H1 (cell line): ENCODE results near the gene GPR171. TPM values are rescaled to one million over a fixed set of nuclear protein-coding genes. Genes with fewer than 3 reads are reported as not detected.

ENCODE experiments used
- CTCF ChIA-PET: fragments of 300-600 bp; sonication (Branson Sonifier 250); formaldehyde crosslinking; loops from one replicate; lab custom pipeline; 2021; ENCODE audit not compliant: partially characterized antibody; lab: Charles Lee
- POLR2A ChIA-PET: fragments of 300-600 bp; sonication (Branson Sonifier 250); formaldehyde crosslinking; loops from one replicate; lab custom pipeline; 2021; ENCODE audit warnings: inconsistent platforms; ENCODE audit not compliant: partially characterized antibody; lab: Charles Lee
- DNase-seq, 2 experiments: peaks; one replicate each; pipeline versions ENCODE4 v3.0.0 to v3.0.0-alpha.2; 2010 to 2022; ENCODE audit warnings: low spot score in 2 of 2, low read depth in 1 of 2, mixed read lengths in 1 of 2
- FAIRE-seq: peaks from 2 replicates; lab custom pipeline; 2011; peaks lifted over from hg19 to GRCh38; lab: Jason Lieb, UNC
- H2AFZ ChIP-seq: 2 replicates; pipeline ENCODE4 v1.8.1; 2012; ENCODE audit warnings: low read length, inconsistent platforms
- H2AK5ac ChIP-seq: 2 replicates; pipeline ENCODE4 v1.6.1; 2013; ENCODE audit warnings: low read depth, low read length
- H2BK120ac ChIP-seq: replicated peaks from 2 replicates; pipeline ENCODE3; 2013; ENCODE audit warnings: low read depth, low read length, inconsistent platforms
- H2BK12ac ChIP-seq: 2 replicates; pipeline ENCODE4 v1.6.1; 2013; ENCODE audit warnings: low read depth, low read length
- H2BK15ac ChIP-seq: 2 replicates; pipeline ENCODE4 v1.6.1; 2013; ENCODE audit warnings: low read length
- H2BK20ac ChIP-seq: 2 replicates; pipeline ENCODE4 v1.6.1; 2013; ENCODE audit warnings: low read length
- H2BK5ac ChIP-seq: 2 replicates; pipeline ENCODE4 v1.6.1; 2013; ENCODE audit warnings: low read depth, low read length
- H3K14ac ChIP-seq: 2 replicates; pipeline ENCODE4 v1.6.1; 2013; ENCODE audit warnings: inconsistent platforms; ENCODE audit not compliant: insufficient read length
- H3K18ac ChIP-seq: 2 replicates; pipeline ENCODE4 v1.6.1; 2013; ENCODE audit warnings: low read length; ENCODE audit errors: extremely low read depth
- H3K23ac ChIP-seq: 2 replicates; pipeline ENCODE4 v1.6.1; 2013; ENCODE audit warnings: inconsistent platforms; ENCODE audit not compliant: insufficient read length
- H3K23me2 ChIP-seq: 2 replicates; pipeline ENCODE4 v1.6.1; 2013; ENCODE audit warnings: low read depth, low read length
- H3K27ac ChIP-seq: 2 replicates; pipeline ENCODE4 v1.6.1; 2011; ENCODE audit warnings: low read depth, low read length, inconsistent platforms
- H3K27me3 ChIP-seq, 4 experiments: replicated peaks in 1 of 4; 1 replicate in 1 of 4; 2 replicates in 3 of 4; pipeline versions ENCODE4 v1.6.1 to v1.8.1; 2011 to 2013; ENCODE audit warnings: low read length in 3 of 4, mild to moderate bottlenecking in 3 of 4, inconsistent platforms in 2 of 4, mixed read lengths in 2 of 4, moderate library complexity in 1 of 4; ENCODE audit not compliant: control insufficient read depth in 3 of 4, insufficient read depth in 3 of 4; ENCODE audit errors: extremely low read depth in 1 of 4
- H3K36me3 ChIP-seq, 4 experiments: 2 replicates each; pipeline versions ENCODE4 v1.6.1 to v1.8.1; 2011 to 2013; ENCODE audit warnings: mild to moderate bottlenecking in 4 of 4, low read length in 3 of 4, moderate library complexity in 2 of 4, control low read depth in 1 of 4, inconsistent platforms in 1 of 4; ENCODE audit not compliant: insufficient read depth in 4 of 4, control insufficient read depth in 2 of 4
- H3K4ac ChIP-seq: replicated peaks from 2 replicates; pipeline ENCODE3; 2013; ENCODE audit warnings: low read length, low read depth, mixed read lengths, inconsistent platforms; ENCODE audit not compliant: insufficient read length
- H3K4me1 ChIP-seq, 4 experiments: replicated peaks in 1 of 4; 1 replicate in 1 of 4; 2 replicates in 3 of 4; pipeline versions ENCODE4 v1.6.1 to v1.8.1; 2011 to 2013; ENCODE audit warnings: low read length in 3 of 4, inconsistent platforms in 2 of 4, mixed read lengths in 1 of 4; ENCODE audit not compliant: insufficient read depth in 4 of 4, control insufficient read depth in 3 of 4
- H3K4me2 ChIP-seq, 2 experiments: 2 replicates each; pipeline versions ENCODE4 v1.6.1 to v1.8.1; 2011 to 2013; ENCODE audit warnings: low read depth in 2 of 2, low read length in 2 of 2, control low read depth in 1 of 2, inconsistent platforms in 1 of 2, mild to moderate bottlenecking in 1 of 2; ENCODE audit not compliant: insufficient read depth in 1 of 2
- H3K4me3 ChIP-seq, 4 experiments: fragments of 200-600, 300-600 bp in 1 of 4; sonication (generic), shearing (Covaris generic), sonication (Bioruptor Twin) in 1 of 4; 2 replicates each; pipeline versions ENCODE4 v1.5.1 to v1.8.1; 2011 to 2016; ENCODE audit warnings: low read length in 4 of 4, low read depth in 3 of 4, control low read depth in 2 of 4, inconsistent platforms in 2 of 4, mild to moderate bottlenecking in 2 of 4, mixed read lengths in 1 of 4, moderate library complexity in 1 of 4; ENCODE audit not compliant: insufficient read depth in 2 of 4; ENCODE audit errors: extremely low read depth in 1 of 4
- H3K56ac ChIP-seq: replicated peaks from 2 replicates; pipeline ENCODE3; 2013; ENCODE audit warnings: low read depth, mild to moderate bottlenecking, mixed read lengths, low read length, inconsistent platforms; ENCODE audit not compliant: insufficient read length
- H3K79me1 ChIP-seq: 2 replicates; pipeline ENCODE4 v1.6.1; 2013; ENCODE audit warnings: low read depth, low read length, control low read depth
- H3K79me2 ChIP-seq, 2 experiments: 2 replicates each; pipeline versions ENCODE4 v1.6.1 to v1.8.1; 2012 to 2013; ENCODE audit warnings: low read length in 2 of 2, mild to moderate bottlenecking in 2 of 2, inconsistent platforms in 1 of 2; ENCODE audit not compliant: insufficient read depth in 2 of 2, control insufficient read depth in 1 of 2
- H3K9ac ChIP-seq, 4 experiments: replicated peaks in 1 of 4; 1 replicate in 1 of 4; 2 replicates in 3 of 4; pipeline versions ENCODE4 v1.6.1 to v1.8.1; 2011 to 2013; ENCODE audit warnings: low read depth in 3 of 4, low read length in 3 of 4, control low read depth in 2 of 4, mild to moderate bottlenecking in 2 of 4, moderate library complexity in 2 of 4, inconsistent platforms in 1 of 4; ENCODE audit errors: extremely low read depth in 1 of 4
- H3K9me3 ChIP-seq, 2 experiments: 2 replicates each; pipeline versions ENCODE4 v1.6.1 to v1.8.1; 2012 to 2013; ENCODE audit warnings: mild to moderate bottlenecking in 2 of 2, moderate library complexity in 2 of 2, control low read depth in 1 of 2, inconsistent platforms in 1 of 2, low read depth in 1 of 2, low read length in 1 of 2, mixed read lengths in 1 of 2; ENCODE audit not compliant: insufficient read depth in 2 of 2
- H4K20me1 ChIP-seq, 2 experiments: replicated peaks in 1 of 2; 2 replicates each; pipeline versions ENCODE3 to v1.8.1; 2011 to 2013; ENCODE audit warnings: inconsistent platforms in 2 of 2, low read length in 2 of 2, mild to moderate bottlenecking in 1 of 2; ENCODE audit not compliant: insufficient read depth in 2 of 2, control insufficient read depth in 1 of 2
- H4K5ac ChIP-seq: 2 replicates; pipeline ENCODE4 v1.6.1; 2013; ENCODE audit warnings: low read length, low read depth, mixed read lengths, inconsistent platforms; ENCODE audit not compliant: insufficient read length
- H4K8ac ChIP-seq: 2 replicates; pipeline ENCODE4 v1.8.0; 2013; ENCODE audit warnings: mild to moderate bottlenecking, moderate library complexity, low read length, inconsistent platforms; ENCODE audit not compliant: insufficient read depth; ENCODE audit errors: extremely low read depth
- H4K91ac ChIP-seq: replicated peaks from 2 replicates; pipeline ENCODE3; 2013; ENCODE audit warnings: low read length, mixed read lengths, inconsistent platforms; ENCODE audit not compliant: insufficient read length
- ASH2L ChIP-seq: fragments of 200-600, 300-600 bp; sonication (generic); IDR thresholded peaks from one replicate; pipeline ENCODE4 v1.7.1; 2017; ENCODE audit warnings: low read length
- CBX5 ChIP-seq: fragments of 300-800, 300-1000 bp; sonication (generic); IDR thresholded peaks from 2 replicates; pipeline ENCODE4 v1.7.1; 2016; ENCODE audit warnings: antibody characterized with exemption, low read length, low read depth
- CEBPB ChIP-seq: IDR thresholded peaks from 2 replicates; pipeline ENCODE4 v1.6.1; 2012; ENCODE audit warnings: low read depth, low read length
- CREB1 ChIP-seq: IDR thresholded peaks from 2 replicates; pipeline ENCODE4 v1.6.1; 2012; ENCODE audit warnings: inconsistent platforms
- EP300 ChIP-seq, 2 experiments: IDR thresholded peaks; 1 replicate in 1 of 2; 2 replicates in 1 of 2; pipeline ENCODE4 v1.6.1; 2011 to 2012; ENCODE audit warnings: low read depth in 2 of 2, low read length in 2 of 2, mild to moderate bottlenecking in 2 of 2, borderline replicate concordance in 1 of 2, inconsistent platforms in 1 of 2, moderate library complexity in 1 of 2
- GTF2F1 ChIP-seq: IDR thresholded peaks from 2 replicates; pipeline ENCODE4 v1.6.1; 2012; ENCODE audit warnings: low read depth, low read length, improper control_type of control experiment, borderline replicate concordance
- HDAC2 ChIP-seq, 2 experiments: fragments of 300-600 bp in 1 of 2; sonication (generic) in 1 of 2; IDR thresholded peaks; 2 replicates each; pipeline ENCODE4 v1.6.1; 2011 to 2012; ENCODE audit warnings: low read depth in 2 of 2, low read length in 2 of 2, mild to moderate bottlenecking in 2 of 2, moderate library complexity in 2 of 2, borderline replicate concordance in 1 of 2, inconsistent platforms in 1 of 2
- HDAC6 ChIP-seq: IDR thresholded peaks from one replicate; pipeline ENCODE4 v1.7.1; 2012; ENCODE audit warnings: low read depth, mild to moderate bottlenecking, inconsistent platforms, low read length, moderate library complexity
- JUND ChIP-seq: IDR thresholded peaks from 2 replicates; pipeline ENCODE4 v1.6.1; 2011; ENCODE audit warnings: mild to moderate bottlenecking, improper control_type of control experiment, low read length
- KDM1A ChIP-seq: fragments of 200-600, 300-600 bp; sonication (generic); IDR thresholded peaks from 2 replicates; pipeline ENCODE4 v1.7.1; 2016; ENCODE audit warnings: mild to moderate bottlenecking, low read length, borderline replicate concordance
- KDM4A ChIP-seq: IDR thresholded peaks from one replicate; pipeline ENCODE4 v1.7.1; 2012; ENCODE audit warnings: low read depth, mild to moderate bottlenecking, moderate library complexity, low read length, inconsistent platforms; ENCODE audit not compliant: severe bottlenecking
- NANOG ChIP-seq: IDR thresholded peaks from 2 replicates; pipeline ENCODE4 v1.6.1; 2011; ENCODE audit warnings: low read length, low read depth, mild to moderate bottlenecking, inconsistent platforms; ENCODE audit not compliant: insufficient read depth, poor library complexity, severe bottlenecking
- SIRT6 ChIP-seq: IDR thresholded peaks from one replicate; pipeline ENCODE4 v1.7.1; 2012; ENCODE audit warnings: low read length, inconsistent platforms
- SRF ChIP-seq: IDR thresholded peaks from 2 replicates; pipeline ENCODE4 v1.6.1; 2011; ENCODE audit warnings: mild to moderate bottlenecking, low read depth, low read length, moderate library complexity
- TAF1 ChIP-seq: IDR thresholded peaks from 2 replicates; pipeline ENCODE4 v1.6.1; 2011; ENCODE audit warnings: mild to moderate bottlenecking, low read depth, low read length
- WGBS, 2 experiments: shearing (Covaris generic) in 1 of 2; methylation state at CpG; one replicate each; pipeline versions ENCODE4 v1.1.6 to v1.1.7; 2013 to 2015; ENCODE audit warnings: low lambda C conversion rate in 2 of 2, mixed read lengths in 2 of 2, inconsistent platforms in 1 of 2, low coverage in 1 of 2, missing lambda C conversion rate in 1 of 2; ENCODE audit not compliant: insufficient replicate concordance in 2 of 2, insufficient coverage in 1 of 2, insufficient read length in 1 of 2; ENCODE audit errors: extremely low coverage in 1 of 2, missing lambda C conversion rate in 1 of 2; 5-methylcytosine and 5-hydroxymethylcytosine counted together
- polyA plus RNA-seq, 7 experiments: library from polyadenylated mRNA; depleted of rRNA in 3 of 7; stranded (reverse) in 5 of 7; unstranded in 2 of 7; fragments of >200 nt in 5 of 7; fragments of 200-250 nt in 2 of 7; gene quantifications; 1 replicate in 5 of 7; 2 replicates in 1 of 7; 4 replicates in 1 of 7; pipeline versions ENCODE4 v1.2.1 to v1.2.3, GENCODE V29; 2011 to 2013; ENCODE audit warnings: missing spikeins in 2 of 7, mixed read lengths in 2 of 7
- total RNA-seq: library from RNA; stranded (reverse); fragmentation: NEBNext Ultra II Directional; extraction: Animal tissue kit (Norgen Biotek cat#: 25700); gene quantifications from 2 replicates; pipeline ENCODE4 v1.2.1, GENCODE V29; 2021

Gene GPR171
- total and polyA plus RNA-seq, 2 of the 8 experiments (the other 6 are each of a cell fraction or from before 2014, with no cell fraction given) = not detected

GRCh38 chr3:151183265-151183671, 19.7 kb downstream of the GPR171 start:
- H4K20me1 ChIP-seq = peaks cover 0 to 1% of the 10 kb centered on the region in 2 experiments
- H3K4ac ChIP-seq = no peak overlapping the region
- H4K8ac ChIP-seq = no peak overlapping the region
- POLR2A ChIA-PET = no interaction called here
- H3K27ac ChIP-seq = no peak overlapping the region
- no peak overlapping the region for H3K23ac ChIP-seq
- CTCF ChIA-PET = interaction anchor here (0.6 to 2.2 kb wide), 3 partner anchors 13 to 294 kb away, joined by 4 to 9 read pairs (median 4); no protein-coding TSS in a partner anchor
- no peak overlapping the region for H3K9ac ChIP-seq
- no peaks in the 10 kb centered on the region; a peak in 3 of 8 replicates for H3K36me3 ChIP-seq
- H3K4me3 ChIP-seq = no peak overlapping the region
- FAIRE-seq (no peak), DNase-seq (no peak)
- no peak overlapping the region for H4K5ac ChIP-seq
- no peak overlapping the region for H2AFZ ChIP-seq
- no peak overlapping the region for H3K4me2 ChIP-seq
- no peak overlapping the region for H2BK5ac ChIP-seq
- H4K91ac ChIP-seq = no peak overlapping the region
- H3K4me1 ChIP-seq = no peaks in the 10 kb centered on the region
- no peaks in the 10 kb centered on the region for H3K9me3 ChIP-seq
- H3K56ac ChIP-seq = no peak overlapping the region
- no peaks in the 10 kb centered on the region for H3K79me2 ChIP-seq
- H2AK5ac ChIP-seq = no peak overlapping the region
- no peak overlapping the region for H2BK120ac ChIP-seq
- H2BK20ac ChIP-seq = no peak overlapping the region
- no peak overlapping the region for H2BK15ac ChIP-seq
- no peaks in the 10 kb centered on the region for H3K79me1 ChIP-seq
- WGBS, 2 experiments = 96% methylated on average over 5 of the region's 5 CpGs; no CpG with 5 or more reads in 1 of the 2 experiments
- H3K23me2 ChIP-seq = no peaks in the 10 kb centered on the region
- H3K14ac ChIP-seq = no peak overlapping the region
- no peaks in the 10 kb centered on the region for H3K27me3 ChIP-seq
- H2BK12ac ChIP-seq = peak overlapping the region; percentile 52; the same call in 1 of the 2 replicates
- H3K18ac ChIP-seq = no peak overlapping the region
- no peak for TF ChIP-seq JUND
- no peak for TF ChIP-seq EP300 (IDR thresholded peaks at IDR 0.05; ENCODE audit: borderline replicate concordance in 1 of 2, low read depth in 2 of 2, low read length in 2 of 2)
- TF ChIP-seq HDAC6 = no peak
- TF ChIP-seq KDM1A = no peak
- no peak for TF ChIP-seq NANOG
- TF ChIP-seq CEBPB = no peak
- no peak for TF ChIP-seq GTF2F1
- no peak for TF ChIP-seq CBX5
- no peak for TF ChIP-seq HDAC2 (IDR thresholded peaks at IDR 0.05; ENCODE audit: borderline replicate concordance in 1 of 2, low read depth in 2 of 2, low read length in 2 of 2)
- TF ChIP-seq SIRT6 = no peak
- TF ChIP-seq SRF = no peak
- no peak for TF ChIP-seq ASH2L
- no peak for TF ChIP-seq KDM4A
- no peak for TF ChIP-seq TAF1
- no peak for TF ChIP-seq CREB1
